Jurkat, Clone E6-1 (cell line): ENCODE measurements around the gene FTCDNL1. TPM values are rescaled to one million over a fixed set of nuclear protein-coding genes. Genes with fewer than 3 reads are reported as not detected.

Experiments
- DNase-seq: peaks from one replicate; pipeline ENCODE4 v3.0.0-alpha.2; 2011; ENCODE audit warnings: low read depth, low spot score
- H3K4me3 ChIP-seq: 2 replicates; pipeline ENCODE4 v1.5.1; 2011; ENCODE audit warnings: mild to moderate bottlenecking, low read length, control low read depth, moderate library complexity
- polyA plus RNA-seq: library from polyadenylated mRNA; unstranded; fragments of >200 nt; gene quantifications from one replicate; pipeline ENCODE4 v1.2.1, GENCODE V29; 2012; ENCODE audit warnings: missing spikeins; ENCODE audit not compliant: insufficient read length, insufficient read depth

FTCDNL1 gene
- 1.3 TPM for polyA plus RNA-seq

GRCh38 chr2:199850718-199851500, at the start of gene FTCDNL1:
Gene FTCDNL1 (minus strand): TSS chr2:199851192. CDS start chr2:199848962, 2,230 bp downstream.
- DNase-seq = peak; percentile 58
- peak within 1 kb of the TSS; percentile 67 for H3K4me3 ChIP-seq

- no peak overlapping the region for H3K4me3 ChIP-seq
Observed at GRCh38 chr2:199896617-199897016, 45.6 kb upstream of the FTCDNL1 start.

GRCh38 chr2:199895406-199895805, 44.4 kb upstream of the FTCDNL1 start:
- H3K4me3 ChIP-seq = no peak overlapping the region
- DNase-seq = no peak

More at GRCh38 chr2:199896617-199897016, 45.6 kb upstream of the FTCDNL1 start:
- no peak for DNase-seq

GRCh38 chr2:199883474-199884212, 32.7 kb upstream of the FTCDNL1 start:
- no peak for DNase-seq
- no peak overlapping the region for H3K4me3 ChIP-seq

GRCh38 chr2:199882667-199883066, 31.7 kb upstream of the FTCDNL1 start:
- no peak overlapping the region for H3K4me3 ChIP-seq
- no peak for DNase-seq

- DNase-seq = no peak
Observed at GRCh38 chr2:199875400-199875799, 24.4 kb upstream of the FTCDNL1 start.

GRCh38 chr2:199874209-199874608, 23.2 kb upstream of the FTCDNL1 start:
- no peak for DNase-seq
- H3K4me3 ChIP-seq = no peak overlapping the region

More at GRCh38 chr2:199875400-199875799, 24.4 kb upstream of the FTCDNL1 start:
- no peak overlapping the region for H3K4me3 ChIP-seq

- DNase-seq = no peak
- no peak overlapping the region for H3K4me3 ChIP-seq
Observed at GRCh38 chr2:199870581-199870980, 19.6 kb upstream of the FTCDNL1 start.

- no peak for DNase-seq
- H3K4me3 ChIP-seq = no peak overlapping the region
Observed at GRCh38 chr2:199869653-199870052, 18.7 kb upstream of the FTCDNL1 start.

- no peak overlapping the region for H3K4me3 ChIP-seq
- no peak for DNase-seq
Observed at GRCh38 chr2:199869227-199869541, 18.2 kb upstream of the FTCDNL1 start.

- no peak overlapping the region for H3K4me3 ChIP-seq
- DNase-seq = no peak
Observed at GRCh38 chr2:199868431-199869226, 17.6 kb upstream of the FTCDNL1 start.

GRCh38 chr2:199865905-199866304, 14.9 kb upstream of the FTCDNL1 start:
- no peak for DNase-seq

GRCh38 chr2:199862788-199863187, 11.8 kb upstream of the FTCDNL1 start:
- no peak overlapping the region for H3K4me3 ChIP-seq
- no peak for DNase-seq

More at GRCh38 chr2:199865905-199866304, 14.9 kb upstream of the FTCDNL1 start:
- H3K4me3 ChIP-seq = no peak overlapping the region

- peak; percentile 12 for DNase-seq
- H3K4me3 ChIP-seq = no peak overlapping the region
Observed at GRCh38 chr2:199861132-199861774, 10.3 kb upstream of the FTCDNL1 start.

GRCh38 chr2:199855812-199856211, 4.8 kb upstream of the FTCDNL1 start:
- no peak overlapping the region for H3K4me3 ChIP-seq
- no peak for DNase-seq

GRCh38 chr2:199851883-199852282, 891 bp upstream of the FTCDNL1 start:
- DNase-seq = no peak
- no peak overlapping the region for H3K4me3 ChIP-seq

- no peak for DNase-seq
- peak overlapping the region; percentile 67 for H3K4me3 ChIP-seq
Observed at GRCh38 chr2:199851501-199851810, 464 bp upstream of the FTCDNL1 start.

GRCh38 chr2:199850218-199850717, 724 bp downstream of the FTCDNL1 start:
- H3K4me3 ChIP-seq = peak overlapping the region; percentile 67
- DNase-seq = no peak
